ENCODE measurements around the gene SLC3A2. TPM values are rescaled to one million over a fixed set of nuclear protein-coding genes. Genes with fewer than 3 reads are reported as not detected.
A peak's percentile ranks its signal among the peaks of the same experiment; 100 is the strongest.

The SLC3A2 gene
- total RNA-seq, 1 donor: 259 TPM

GRCh38 chr11:62905296-62905695, 24.6 kb downstream of the SLC3A2 start:
- Histone ChIP-seq H3K4me2 (ENCODE audit: insufficient read depth, low read length) (peak overlapping the region; percentile 65), H3K79me2 (ENCODE audit: insufficient read depth, low read length) (no peaks in the 10 kb centered on the region), H3K27me3 (ENCODE audit: insufficient read depth, low read length) (peaks cover 9% of the 10 kb centered on the region), H3K36me3 (ENCODE audit: insufficient read depth, low read length) (no peaks in the 10 kb centered on the region), H3K9me3 (ENCODE audit: low read depth, low read length) (no peaks in the 10 kb centered on the region), H3K27ac (ENCODE audit: low read depth, low read length) (no peak overlapping the region), H2AFZ (ENCODE audit: low read length) (peak overlapping the region; percentile 7), H4K20me1 (ENCODE audit: insufficient read depth, low read length) (no peaks in the 10 kb centered on the region), H3K4me1 (ENCODE audit: insufficient read depth, low read length) (peaks cover 8% of the 10 kb centered on the region), H3K4me3 (ENCODE audit: insufficient read depth, low read length) (no peak overlapping the region)
- DNase-seq (ENCODE audit: insufficient read length, low spot score, missing footprints): no peak
- no peak for TF ChIP-seq CTCF (IDR thresholded peaks at IDR 0.05; ENCODE audit: extremely low read depth, low read depth, low read length)

GRCh38 chr11:62905927-62906531, 25.3 kb downstream of the SLC3A2 start:
- Histone ChIP-seq H3K27me3 (ENCODE audit: insufficient read depth, low read length) (peaks cover 7% of the 10 kb centered on the region), H3K36me3 (ENCODE audit: insufficient read depth, low read length) (no peaks in the 10 kb centered on the region), H4K20me1 (ENCODE audit: insufficient read depth, low read length) (no peaks in the 10 kb centered on the region), H2AFZ (ENCODE audit: low read length) (peak overlapping the region; percentile 32), H3K4me2 (ENCODE audit: insufficient read depth, low read length) (peak overlapping the region; percentile 65), H3K27ac (ENCODE audit: low read depth, low read length) (no peak overlapping the region), H3K4me1 (ENCODE audit: insufficient read depth, low read length) (peaks cover 8% of the 10 kb centered on the region), H3K4me3 (ENCODE audit: insufficient read depth, low read length) (no peak overlapping the region), H3K9me3 (ENCODE audit: low read depth, low read length) (no peaks in the 10 kb centered on the region), H3K79me2 (ENCODE audit: insufficient read depth, low read length) (no peaks in the 10 kb centered on the region)
- TF ChIP-seq CTCF (IDR thresholded peaks at IDR 0.05; ENCODE audit: extremely low read depth, low read depth, low read length): peak; percentile 99
- peak; percentile 95 for DNase-seq (ENCODE audit: insufficient read length, low spot score, missing footprints)

GRCh38 chr11:62908468-62909072, 27.9 kb downstream of the SLC3A2 start:
- Histone ChIP-seq H3K27me3 (ENCODE audit: insufficient read depth, low read length) (peaks cover 9% of the 10 kb centered on the region), H3K36me3 (ENCODE audit: insufficient read depth, low read length) (no peaks in the 10 kb centered on the region), H4K20me1 (ENCODE audit: insufficient read depth, low read length) (no peaks in the 10 kb centered on the region), H3K9me3 (ENCODE audit: low read depth, low read length) (no peaks in the 10 kb centered on the region), H3K79me2 (ENCODE audit: insufficient read depth, low read length) (no peaks in the 10 kb centered on the region), H3K4me2 (ENCODE audit: insufficient read depth, low read length) (no peak overlapping the region), H3K4me1 (ENCODE audit: insufficient read depth, low read length) (peaks cover 8% of the 10 kb centered on the region), H3K27ac (ENCODE audit: low read depth, low read length) (no peak overlapping the region), H3K4me3 (ENCODE audit: insufficient read depth, low read length) (no peak overlapping the region), H2AFZ (ENCODE audit: low read length) (no peak overlapping the region)
- no peak for DNase-seq (ENCODE audit: insufficient read length, low spot score, missing footprints)
- TF ChIP-seq CTCF (IDR thresholded peaks at IDR 0.05; ENCODE audit: extremely low read depth, low read depth, low read length): no peak

GRCh38 chr11:62909107-62909894, 28.6 kb downstream of the SLC3A2 start:
- Histone ChIP-seq H2AFZ (ENCODE audit: low read length) (peak overlapping the region; percentile 57), H4K20me1 (ENCODE audit: insufficient read depth, low read length) (no peaks in the 10 kb centered on the region), H3K4me1 (ENCODE audit: insufficient read depth, low read length) (peaks cover 8% of the 10 kb centered on the region), H3K27ac (ENCODE audit: low read depth, low read length) (no peak overlapping the region), H3K4me2 (ENCODE audit: insufficient read depth, low read length) (no peak overlapping the region), H3K4me3 (ENCODE audit: insufficient read depth, low read length) (no peak overlapping the region), H3K27me3 (ENCODE audit: insufficient read depth, low read length) (peaks cover 9% of the 10 kb centered on the region), H3K36me3 (ENCODE audit: insufficient read depth, low read length) (no peaks in the 10 kb centered on the region), H3K9me3 (ENCODE audit: low read depth, low read length) (no peaks in the 10 kb centered on the region), H3K79me2 (ENCODE audit: insufficient read depth, low read length) (no peaks in the 10 kb centered on the region)
- TF ChIP-seq CTCF (IDR thresholded peaks at IDR 0.05; ENCODE audit: extremely low read depth, low read depth, low read length): peak; percentile 73
- DNase-seq (ENCODE audit: insufficient read length, low spot score, missing footprints): peak; percentile 94
